ENCODE results near the gene BORCS5.

DNA sequence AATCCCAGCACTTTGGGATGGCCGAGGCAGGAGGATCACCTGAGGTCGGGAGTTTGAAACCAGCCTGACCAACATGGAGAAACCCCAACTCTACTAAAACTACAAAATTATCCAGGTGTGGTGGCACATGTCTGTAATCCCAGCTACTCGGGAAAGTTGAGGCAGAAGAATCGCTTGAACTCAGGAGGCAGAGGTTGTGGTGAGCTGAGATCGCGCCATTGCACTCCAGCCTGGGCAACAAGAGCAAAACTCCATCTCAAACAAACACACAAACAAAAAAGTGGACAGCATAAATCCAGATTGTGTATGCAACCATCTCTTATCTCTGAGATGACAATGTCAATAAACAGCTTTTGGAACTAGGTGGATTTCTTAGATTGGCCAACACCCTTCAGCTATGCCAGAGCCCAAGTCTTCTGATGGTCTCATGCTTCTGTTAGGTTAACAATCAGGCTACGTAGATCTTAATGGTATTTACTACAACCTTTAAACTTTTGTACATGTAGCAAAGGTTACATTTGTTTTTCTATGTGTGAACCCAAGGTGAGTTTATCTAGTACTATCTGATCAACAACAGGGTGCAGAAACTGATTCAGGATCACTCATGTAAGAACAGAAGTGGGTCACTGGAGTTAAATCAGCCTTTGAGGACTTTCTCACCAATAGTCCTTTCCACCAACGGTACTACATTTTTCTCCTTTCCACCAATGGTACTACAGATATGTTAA is 132.1 kb downstream of the BORCS5 start:
- TF ChIP-seq SUZ12 (IDR thresholded peaks at IDR 0.05; ENCODE audit: extremely low read depth, insufficient read depth, insufficient read length) (no peak), YY1 (IDR thresholded peaks at IDR 0.05; ENCODE audit: insufficient read depth, insufficient read length) (no peak)

All from NT2/D1 (cell line).